A549 (cell line): ENCODE data around the gene IVL. TPM values are rescaled to one million over a fixed set of nuclear protein-coding genes. Genes with fewer than 3 reads are reported as not detected.

Experiments
- ATAC-seq, 2 experiments: fragments of 200-7000 bp in 1 of 2; fragments of >200 bp in 1 of 2; cut with Nextera tagmentation in 1 of 2; cut with Tn5 transposase in 1 of 2; 3 replicates each; pipeline versions ENCODE4 v1.8.0 to v1.9.1; 2018 to 2020; ENCODE audit warnings: mild to moderate bottlenecking in 1 of 2, moderate library complexity in 1 of 2
- CTCF ChIA-PET: fragments of 300-600 bp; sonication (Branson Sonifier 250); formaldehyde crosslinking; extraction: SDS; loops from one replicate; lab custom pipeline; 2021; ENCODE audit warnings: antibody characterized with exemption, inconsistent platforms; lab: Yijun Ruan, JAX
- POLR2A ChIA-PET: fragments of 350-600 bp; formaldehyde crosslinking; extraction: SDS; loops from one replicate; lab custom pipeline; 2021; ENCODE audit warnings: antibody characterized with exemption, inconsistent platforms; lab: Yijun Ruan, JAX
- DNase-seq, 2 experiments: peaks; one replicate each; pipeline versions ENCODE4 v3.0.0 to v3.0.0-alpha.2; 2011 to 2016; ENCODE audit warnings: low read depth in 1 of 2, low spot score in 1 of 2
- FAIRE-seq: peaks from 2 replicates; lab custom pipeline; 2011; peaks lifted over from hg19 to GRCh38; lab: Jason Lieb, UNC
- H3K27ac ChIP-seq, 2 experiments: fragments of >200 bp; sonication (Bioruptor Twin); formaldehyde crosslinking; 3 replicates each; pipeline ENCODE4 v1.5.1; 2016 to 2017
- H3K4me1 ChIP-seq: fragments of >200 bp; sonication (Bioruptor Twin); formaldehyde crosslinking; 3 replicates; pipeline ENCODE4 v1.6.1; 2016
- H3K4me2 ChIP-seq: fragments of >200 bp; sonication (Bioruptor Twin); formaldehyde crosslinking; 3 replicates; pipeline ENCODE4 v1.6.1; 2016
- H3K4me3 ChIP-seq: fragments of >200 bp; sonication (Bioruptor Twin); formaldehyde crosslinking; 3 replicates; pipeline ENCODE4 v1.5.1; 2016
- H3K9me3 ChIP-seq: fragments of >200 bp; sonication (Bioruptor Twin); formaldehyde crosslinking; 3 replicates; pipeline ENCODE4 v1.6.1; 2016
- BCL3 ChIP-seq: fragments of >200 bp; sonication (Bioruptor Twin); formaldehyde crosslinking; IDR thresholded peaks from 3 replicates; pipeline ENCODE4 v1.6.1; 2016
- CBX8 ChIP-seq: fragments of 200-600 bp; sonication (generic); IDR thresholded peaks from 2 replicates; pipeline ENCODE4 v1.6.1; 2016
- CHD2 ChIP-seq: fragments of 150-350 bp; IDR thresholded peaks from 2 replicates; pipeline ENCODE4 v1.6.1; 2014; ENCODE audit warnings: low read length; ENCODE audit not compliant: partially characterized antibody
- HDAC2 ChIP-seq: fragments of 200-600 bp; sonication (generic); IDR thresholded peaks from 2 replicates; pipeline ENCODE4 v1.6.1; 2016
- HEYL ChIP-seq: fragments of 250-450 bp; sonication (Bioruptor Pico); IDR thresholded peaks from 2 replicates; pipeline ENCODE4 v1.8.0; 2021; ENCODE audit warnings: mild to moderate bottlenecking, moderate library complexity
- HMGXB4 ChIP-seq: fragments of 250-450 bp; sonication (Bioruptor Pico); IDR thresholded peaks from 2 replicates; pipeline ENCODE4 v1.5.0; 2021; ENCODE audit warnings: mild to moderate bottlenecking, moderate library complexity, borderline replicate concordance
- KDM5A ChIP-seq: fragments of 200-600 bp; sonication (generic); IDR thresholded peaks from 2 replicates; pipeline ENCODE4 v1.6.1; 2016; ENCODE audit warnings: antibody characterized with exemption, mild to moderate bottlenecking
- MYC ChIP-seq: IDR thresholded peaks from 2 replicates; pipeline ENCODE4 v1.6.1; 2012; ENCODE audit warnings: mild to moderate bottlenecking, inconsistent platforms, low read length, improper control_type of control experiment, borderline replicate concordance
- PBX3 ChIP-seq: IDR thresholded peaks from 2 replicates; pipeline ENCODE4 v1.6.1; 2012
- POLR2AphosphoS2 ChIP-seq: conservative IDR thresholded peaks from 2 replicates; pipeline ENCODE4 v1.6.1; 2012; ENCODE audit warnings: low read length, improper control_type of control experiment, inconsistent platforms
- RAD21 ChIP-seq, 2 experiments: fragments of >200 bp in 1 of 2; sonication (Bioruptor Twin) in 1 of 2; formaldehyde crosslinking in 1 of 2; IDR thresholded peaks in 1 of 2; conservative IDR thresholded peaks in 1 of 2; 2 replicates in 1 of 2; 3 replicates in 1 of 2; pipeline ENCODE4 v1.6.1; 2012 to 2018; ENCODE audit warnings: inconsistent platforms in 1 of 2
- RARB ChIP-seq: fragments of 250-450 bp; sonication (Bioruptor Pico); IDR thresholded peaks from 2 replicates; pipeline ENCODE4 v1.8.0; 2021; ENCODE audit warnings: mild to moderate bottlenecking, moderate library complexity
- REST ChIP-seq: fragments of 200-600 bp; sonication (generic); IDR thresholded peaks from 2 replicates; pipeline ENCODE4 v1.6.1; 2016; ENCODE audit warnings: antibody characterized with exemption, mild to moderate bottlenecking, moderate library complexity
- RFX5 ChIP-seq: fragments of 450-650 bp; IDR thresholded peaks from 2 replicates; pipeline ENCODE4 v1.7.1; 2014; ENCODE audit warnings: antibody characterized with exemption, mild to moderate bottlenecking, moderate library complexity
- TP53 ChIP-seq: fragments of 250-450 bp; sonication (Bioruptor Pico); IDR thresholded peaks from 2 replicates; pipeline ENCODE4 v1.5.0; 2021; ENCODE audit warnings: mild to moderate bottlenecking, moderate library complexity
- ZC3H11A ChIP-seq: fragments of 450-650 bp; IDR thresholded peaks from 2 replicates; pipeline ENCODE4 v1.6.1; 2014; ENCODE audit warnings: antibody characterized with exemption, mild to moderate bottlenecking
- ZFP36 ChIP-seq: fragments of 450-650 bp; IDR thresholded peaks from 2 replicates; pipeline ENCODE4 v1.6.1; 2014; ENCODE audit warnings: borderline replicate concordance; ENCODE audit not compliant: partially characterized antibody
- WGBS: methylation state at CpG from one replicate; pipeline ENCODE4 v1.1.6; 2017; ENCODE audit errors: missing lambda C conversion rate; 5-methylcytosine and 5-hydroxymethylcytosine counted together
- polyA plus RNA-seq, 4 experiments: library from polyadenylated mRNA; depleted of rRNA in 3 of 4; stranded (reverse); fragments of >200 nt; fragmentation: RNase III in 1 of 4; extraction: RNeasy Plus Mini Kit Qiagen cat#74134 plus additional on column Dnase treatment in 1 of 4; gene quantifications; 2 replicates in 3 of 4; 3 replicates in 1 of 4; pipeline ENCODE4 v1.2.3, GENCODE V29; 2011 to 2017

The IVL gene
- polyA plus RNA-seq, 2 of the 4 experiments (the other 2 are of a cell fraction): not detected

- TF ChIP-seq REST: no peak
- no peak for TF ChIP-seq BCL3
- TF ChIP-seq PBX3: no peak
- no peak for TF ChIP-seq CBX8
- no peak for TF ChIP-seq RAD21 (conservative IDR thresholded peaks at IDR 0.05 in 1 of 2, IDR thresholded peaks at IDR 0.05 in 1 of 2)
- TF ChIP-seq TP53 (CRISPR knock-in tag): no peak
These were observed 6.7 kb upstream of the IVL start (continued) for GRCh38 chr1:152901631-152902030.

GRCh38 chr1:152902636-152903035, 5.7 kb upstream of the IVL start:
- Histone ChIP-seq H3K27ac (no peak overlapping the region), H3K4me3 (no peak overlapping the region), H3K4me2 (no peak overlapping the region), H3K4me1 (no peaks in the 10 kb centered on the region), H3K9me3 (no peaks in the 10 kb centered on the region)
- no peak for FAIRE-seq
- 14% methylated on average over 3 of the region's 4 CpGs for WGBS
- TF ChIP-seq RFX5 (no peak), POLR2AphosphoS2 (no peak), CBX8 (no peak), MYC (no peak), HEYL (no peak), ZC3H11A (no peak), KDM5A (no peak), RARB (no peak), HMGXB4 (CRISPR knock-in tag) (no peak), CHD2 (no peak), ZFP36 (no peak), PBX3 (no peak), HDAC2 (no peak)
- CTCF ChIA-PET: no interaction called here
- no peak for DNase-seq
- ATAC-seq: no peak
- POLR2A ChIA-PET: no interaction called here
